CD14-positive monocyte (primary cell): ENCODE measurements around the gene SIPA1L3. TPM values are rescaled to one million over a fixed set of nuclear protein-coding genes. Genes with fewer than 3 reads are reported as not detected.

Source experiments
- DNase-seq, 3 donors: peaks; one replicate each; pipeline ENCODE4 v3.0.0-alpha.2; 2011 to 2022
- H2AFZ ChIP-seq: 2 replicates; pipeline ENCODE4 v1.6.0; 2012; ENCODE audit warnings: mild to moderate bottlenecking, low read depth, low read length, inconsistent platforms; ENCODE audit not compliant: insufficient read depth, poor library complexity, severe bottlenecking
- H3K27ac ChIP-seq, 2 donors: 1 replicate in 1 of 2; 2 replicates in 1 of 2; pipeline ENCODE4 v1.5.1; 2012 to 2013; ENCODE audit warnings: low read length in 2 of 2, control low read depth in 1 of 2, inconsistent platforms in 1 of 2, low read depth in 1 of 2, mild to moderate bottlenecking in 1 of 2
- H3K27me3 ChIP-seq, 2 donors: one replicate each; pipeline versions ENCODE4 v1.6.0 to v1.6.1; 2011 to 2013; ENCODE audit warnings: low read length in 2 of 2; ENCODE audit not compliant: control insufficient read depth in 2 of 2, insufficient read depth in 2 of 2
- H3K36me3 ChIP-seq, 2 donors: replicated peaks in 1 of 2; 1 replicate in 1 of 2; 2 replicates in 1 of 2; pipeline versions ENCODE4 v1.5.1 to v1.6.1; 2012 to 2013; ENCODE audit warnings: low read length in 2 of 2, control low read depth in 1 of 2, inconsistent platforms in 1 of 2, mild to moderate bottlenecking in 1 of 2; ENCODE audit not compliant: insufficient read depth in 2 of 2, control insufficient read depth in 1 of 2
- H3K4me1 ChIP-seq, 2 donors: 1 replicate in 1 of 2; 2 replicates in 1 of 2; pipeline versions ENCODE4 v1.5.1 to v1.6.1; 2012 to 2013; ENCODE audit warnings: low read length in 2 of 2, control low read depth in 1 of 2, inconsistent platforms in 1 of 2, mild to moderate bottlenecking in 1 of 2, moderate library complexity in 1 of 2; ENCODE audit not compliant: insufficient read depth in 2 of 2, control insufficient read depth in 1 of 2
- H3K4me2 ChIP-seq: replicated peaks from 2 replicates; pipeline ENCODE3; 2012; ENCODE audit warnings: low read length, moderate library complexity, mild to moderate bottlenecking; ENCODE audit not compliant: poor library complexity, severe bottlenecking; ENCODE audit errors: extremely low read depth
- H3K4me3 ChIP-seq, 3 experiments: fragments of 200-600 bp in 1 of 3; sonication (generic) in 1 of 3; replicated peaks in 1 of 3; 1 replicate in 2 of 3; 2 replicates in 1 of 3; pipeline ENCODE4 v1.5.1; 2011 to 2013; ENCODE audit warnings: low read length in 3 of 3, mild to moderate bottlenecking in 3 of 3, control low read depth in 2 of 3, low read depth in 2 of 3, inconsistent platforms in 1 of 3, moderate library complexity in 1 of 3
- H3K79me2 ChIP-seq: 2 replicates; pipeline ENCODE4 v1.6.0; 2012; ENCODE audit warnings: mild to moderate bottlenecking, control low read depth, inconsistent platforms, low read length, moderate library complexity; ENCODE audit not compliant: insufficient read depth
- H3K9ac ChIP-seq: 2 replicates; pipeline ENCODE4 v1.6.0; 2017; ENCODE audit warnings: low read length, mild to moderate bottlenecking; ENCODE audit not compliant: insufficient read depth, poor library complexity, severe bottlenecking
- H3K9me3 ChIP-seq, 2 donors: replicated peaks in 1 of 2; 1 replicate in 1 of 2; 2 replicates in 1 of 2; pipeline versions ENCODE4 v1.5.1 to v1.6.1; 2012 to 2013; ENCODE audit warnings: low read length in 2 of 2, control low read depth in 1 of 2; ENCODE audit not compliant: control insufficient read depth in 1 of 2, insufficient read depth in 1 of 2
- H4K20me1 ChIP-seq: 2 replicates; pipeline ENCODE4 v1.6.0; 2012; ENCODE audit warnings: mild to moderate bottlenecking, low read length, control low read depth, moderate library complexity; ENCODE audit not compliant: insufficient read depth
- H3K27ac Mint-ChIP-seq, 7 donors: one replicate each; pipeline ENCODE4 v1.8.0; 2020; ENCODE audit warnings: mild to moderate bottlenecking in 7 of 7, mixed read lengths in 7 of 7, moderate library complexity in 6 of 7, inconsistent platforms in 2 of 7
- H3K27me3 Mint-ChIP-seq, 3 donors: one replicate each; pipeline ENCODE4 v1.8.0; 2021 to 2022; ENCODE audit warnings: low read depth in 3 of 3, mild to moderate bottlenecking in 3 of 3, mixed read lengths in 3 of 3, moderate library complexity in 3 of 3, inconsistent platforms in 1 of 3
- H3K36me3 Mint-ChIP-seq, 2 donors: one replicate each; pipeline ENCODE4 v1.8.0; 2020; ENCODE audit warnings: mixed read lengths in 2 of 2, inconsistent platforms in 1 of 2, mild to moderate bottlenecking in 1 of 2
- H3K4me1 Mint-ChIP-seq: one replicate; pipeline ENCODE4 v1.8.0; 2020; ENCODE audit warnings: mild to moderate bottlenecking, mixed read lengths
- H3K4me3 Mint-ChIP-seq, 2 donors: one replicate each; pipeline ENCODE4 v1.8.0; 2020; ENCODE audit warnings: mild to moderate bottlenecking in 2 of 2, mixed read lengths in 2 of 2, moderate library complexity in 1 of 2
- H3K9me3 Mint-ChIP-seq, 7 donors: one replicate each; pipeline ENCODE4 v1.8.0; 2020 to 2022; ENCODE audit warnings: mixed read lengths in 7 of 7, mild to moderate bottlenecking in 6 of 7, moderate library complexity in 6 of 7, inconsistent platforms in 2 of 7
- CTCF ChIP-seq: fragments of 200-600 bp; IDR thresholded peaks from one replicate; pipeline ENCODE4 v1.8.0; 2022; ENCODE audit warnings: antibody characterized with exemption, mild to moderate bottlenecking
- WGBS: methylation state at CpG from one replicate; pipeline ENCODE4 v1.1.5; 2013; ENCODE audit warnings: missing lambda C conversion rate; ENCODE audit not compliant: insufficient coverage; 5-methylcytosine and 5-hydroxymethylcytosine counted together
- intact Hi-C, 2 donors: fragments of 100-400 bp; cut with micrococcal nuclease; formaldehyde crosslinking; loops; one replicate each; pipeline versions ENCODE4 v1.15.0 to v1.15.1; 2023
- polyA plus RNA-seq, 3 donors: library from polyadenylated mRNA; depleted of rRNA in 1 of 3; unstranded in 2 of 3; stranded (reverse) in 1 of 3; fragments of 300-500 nt in 2 of 3; fragments of >200 nt in 1 of 3; fragmentation: Illumina TruSeq in 2 of 3; gene quantifications; 1 replicate in 2 of 3; 2 replicates in 1 of 3; pipeline ENCODE4 v1.2.3, GENCODE V29; 2012 to 2021

Gene SIPA1L3
- polyA plus RNA-seq, 3 donors: 0.55 to 4.5 (median 0.99) TPM

GRCh38 chr19:38081547-38082255 lies 174.7 kb downstream of the SIPA1L3 start:
- H3K27ac ChIP-seq: no peak overlapping the region
- no peak overlapping the region for H2AFZ ChIP-seq
- Mint-ChIP-seq H3K36me3 (peaks cover 12 to 38% of the 10 kb centered on the region in 2 donors), H3K4me3 (no peak overlapping the region), H3K9me3 (no peaks in the 10 kb centered on the region), H3K4me1 (peaks cover 14% of the 10 kb centered on the region), H3K27ac (no peak overlapping the region), H3K27me3 (peaks cover 0 to 3% (median 0%) of the 10 kb centered on the region in 3 donors)
- no peaks in the 10 kb centered on the region for H3K27me3 ChIP-seq
- peaks cover 8 to 10% of the 10 kb centered on the region in 2 donors for H3K4me1 ChIP-seq
- no peaks in the 10 kb centered on the region for H3K79me2 ChIP-seq
- 98% methylated on average over 46 of the region's 51 CpGs for WGBS
- H3K9me3 ChIP-seq: no peaks in the 10 kb centered on the region
- H3K9ac ChIP-seq: no peak overlapping the region
- no peak for DNase-seq
- no peak for TF ChIP-seq CTCF
- H3K4me2 ChIP-seq: no peak overlapping the region
- H4K20me1 ChIP-seq: no peaks in the 10 kb centered on the region
- peaks cover 6 to 21% of the 10 kb centered on the region in 2 donors for H3K36me3 ChIP-seq
- intact Hi-C loops: no loop called here
- H3K4me3 ChIP-seq: no peak overlapping the region

DNA sequence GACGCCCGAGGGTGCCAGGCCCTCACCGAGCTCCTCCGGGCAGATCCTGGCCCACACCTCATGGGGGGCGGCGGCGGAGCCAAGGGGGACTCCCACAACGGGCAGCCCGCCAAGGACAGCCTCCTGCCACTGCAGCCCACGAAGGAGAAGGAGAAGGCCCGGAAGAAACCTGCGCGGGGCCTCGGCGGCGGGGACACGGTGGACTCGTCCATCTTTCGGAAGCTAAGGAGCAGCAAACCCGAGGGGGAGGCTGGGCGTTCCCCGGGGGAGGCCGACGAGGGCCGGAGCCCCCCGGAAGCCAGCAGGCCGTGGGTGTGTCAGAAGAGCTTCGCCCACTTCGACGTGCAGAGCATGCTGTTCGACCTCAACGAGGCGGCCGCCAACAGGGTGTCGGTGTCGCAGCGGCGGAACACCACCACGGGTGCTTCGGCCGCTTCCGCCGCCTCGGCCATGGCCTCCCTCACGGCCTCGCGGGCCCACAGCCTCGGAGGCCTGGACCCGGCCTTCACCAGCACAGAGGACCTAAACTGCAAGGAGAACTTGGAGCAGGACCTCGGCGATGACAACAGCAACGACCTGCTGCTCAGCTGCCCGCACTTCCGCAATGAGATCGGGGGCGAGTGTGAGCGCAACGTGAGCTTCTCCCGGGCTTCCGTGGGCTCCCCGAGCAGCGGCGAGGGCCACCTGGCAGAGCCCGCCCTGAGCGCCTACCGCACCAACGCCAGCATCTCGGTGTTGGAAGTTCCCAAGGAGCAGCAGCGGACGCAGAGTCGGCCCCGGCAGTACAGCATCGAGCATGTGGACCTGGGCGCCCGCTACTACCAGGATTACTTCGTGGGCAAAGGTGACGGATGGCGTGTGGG lies 175.5 kb downstream of the SIPA1L3 start:
- no peaks in the 10 kb centered on the region for H3K9me3 Mint-ChIP-seq
- H3K79me2 ChIP-seq: no peaks in the 10 kb centered on the region
- H3K4me1 ChIP-seq: peaks cover 8 to 10% of the 10 kb centered on the region in 2 donors
- WGBS: 98% methylated on average over 73 of the region's 78 CpGs
- H3K27me3 Mint-ChIP-seq: peaks cover 0 to 3% (median 0%) of the 10 kb centered on the region in 3 donors
- no peak overlapping the region for H3K9ac ChIP-seq
- no peaks in the 10 kb centered on the region for H3K27me3 ChIP-seq
- no peak overlapping the region for H3K27ac ChIP-seq
- H2AFZ ChIP-seq: no peak overlapping the region
- DNase-seq: no peak
- intact Hi-C loops: no loop called here
- H3K4me3 Mint-ChIP-seq: no peak overlapping the region
- no peak overlapping the region for H3K4me3 ChIP-seq
- no peak overlapping the region for H3K27ac Mint-ChIP-seq
- peaks cover 6 to 21% of the 10 kb centered on the region in 2 donors for H3K36me3 ChIP-seq
- no peak for TF ChIP-seq CTCF
- H3K36me3 Mint-ChIP-seq: peaks cover 12 to 41% of the 10 kb centered on the region in 2 donors
- H3K9me3 ChIP-seq: no peaks in the 10 kb centered on the region
- peaks cover 14% of the 10 kb centered on the region for H3K4me1 Mint-ChIP-seq
- no peak overlapping the region for H3K4me2 ChIP-seq
- no peaks in the 10 kb centered on the region for H4K20me1 ChIP-seq
